Motor neuron (in vitro differentiated cells): ENCODE data around the gene TUBGCP3. TPM values are rescaled to one million over a fixed set of nuclear protein-coding genes. Genes with fewer than 3 reads are reported as not detected.

Experiments
- ATAC-seq, 8 experiments: fragments of 200-7000 bp; cut with Tn5 transposase; replicated peaks in 6 of 8; 2 replicates each; pipeline ENCODE4 v1.8.0; 2021; ENCODE audit warnings: mild to moderate bottlenecking in 8 of 8, moderate library complexity in 8 of 8
- H3K27ac ChIP-seq, 2 donors: fragments of 250-450 bp; sonication (Bioruptor Pico); 2 replicates each; pipeline ENCODE4 v1.9.0; 2021; ENCODE audit warnings: antibody characterized with exemption in 2 of 2, mild to moderate bottlenecking in 2 of 2, moderate library complexity in 1 of 2
- H3K4me1 ChIP-seq, 2 donors: fragments of 250-450 bp; sonication (Bioruptor Pico); replicated peaks in 1 of 2; 2 replicates each; pipeline ENCODE4 v1.6.1; 2021; ENCODE audit warnings: antibody characterized with exemption in 2 of 2, mild to moderate bottlenecking in 2 of 2, moderate library complexity in 1 of 2
- H3K4me3 ChIP-seq, 5 donors: fragments of 250-450 bp; sonication (Bioruptor Pico); 2 replicates each; pipeline ENCODE4 v1.9.0; 2021; ENCODE audit warnings: antibody characterized with exemption in 5 of 5, mild to moderate bottlenecking in 5 of 5, moderate library complexity in 4 of 5
- WGBS, 10 experiments: fragments of 450-650 bp; shearing (Covaris generic); methylation state at CpG; one replicate each; pipeline ENCODE4 v1.0.0; 2022; 5-methylcytosine and 5-hydroxymethylcytosine counted together
- in situ Hi-C, 9 experiments: fragments of 400-800 bp; cut with MboI; loops; one replicate each; pipeline ENCODE4 v1.15.0; 2021; ENCODE audit warnings: low sequenced_read_pairs in 9 of 9, low pct_unique_long_range_greater_than_20kb in 2 of 9; ENCODE audit not compliant: unreplicated experiment in 9 of 9
- total RNA-seq, 8 experiments: library from RNA; unstranded; fragments of 300-600 nt; gene quantifications; 2 replicates each; pipeline versions ENCODE4 v1.2.3 to v1.2.4, GENCODE V29; 2022

The TUBGCP3 gene
- total RNA-seq, 8 experiments from 2014 or later: 11.9 to 39.9 (median 18.1) TPM

DNA sequence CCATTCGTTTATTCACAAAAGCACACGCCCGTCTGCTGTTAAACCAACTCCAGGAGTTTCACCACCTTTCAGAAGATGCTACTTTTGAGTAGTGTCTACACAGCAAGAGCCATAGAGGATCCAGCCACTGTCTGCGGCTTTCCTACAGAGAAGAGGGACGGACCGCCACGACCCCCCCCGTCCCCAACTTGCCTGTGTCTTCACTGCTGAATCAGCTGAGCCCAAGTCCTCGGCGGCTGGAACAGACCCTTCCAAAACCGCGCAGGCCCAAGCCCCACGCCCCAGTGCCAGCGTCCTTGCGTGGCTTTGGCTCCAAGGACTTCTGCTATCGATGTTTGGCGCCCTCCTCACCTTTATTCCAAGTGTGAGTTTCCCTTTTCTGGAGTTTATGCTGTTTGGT lies 146.7 kb downstream of the TUBGCP3 start:
- H3K4me3 ChIP-seq: no peak overlapping the region
- in situ Hi-C loops: loop anchor here (10.0 to 25.0 kb wide), 5 partner anchors 379 to 979 kb away; partner anchors contain the start of gene SOX1 (in 4 of the 9)
- ATAC-seq: no peak
- H3K4me1 ChIP-seq: peaks cover 0 to 16% of the 10 kb centered on the region in 2 donors
- no peak overlapping the region for H3K27ac ChIP-seq
- 73 to 100% (median 85%) methylated on average over 3 to 12 of the region's 17 CpGs; no CpG with 5 or more reads in 6 of the 10 experiments for WGBS, 10 experiments

DNA sequence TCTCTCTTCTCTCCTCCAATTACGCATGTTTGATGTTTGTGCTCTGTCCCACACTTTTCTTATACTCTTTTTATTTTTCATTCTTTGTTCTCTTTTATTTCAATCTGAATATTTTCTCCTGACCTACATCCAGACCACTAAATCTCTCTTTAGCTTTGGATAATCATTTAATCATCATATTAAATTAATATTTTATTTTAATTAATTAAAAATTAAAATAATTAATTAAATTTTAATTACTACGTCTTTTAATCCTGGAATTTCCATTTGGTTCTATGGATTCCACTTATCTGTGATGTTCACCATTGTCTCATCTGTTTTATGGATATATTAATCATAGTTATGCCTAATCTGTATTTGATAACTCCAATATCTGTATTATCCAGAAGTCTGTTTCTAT lies 149.4 kb downstream of the TUBGCP3 start:
- Histone ChIP-seq H3K4me3 (no peak overlapping the region), H3K4me1 (peaks cover 0 to 13% of the 10 kb centered on the region in 2 donors), H3K27ac (no peak overlapping the region)
- in situ Hi-C loops: loop anchor here in 7 of 9 experiments (25.0 kb wide), 3 partner anchors 376 to 976 kb away; partner anchors contain the start of gene SOX1 (in 4 of the 7)
- ATAC-seq: no peak
- 5 to 100% (median 75%) methylated on average over 1 to 2 of the region's 2 CpGs for WGBS, 10 experiments

DNA sequence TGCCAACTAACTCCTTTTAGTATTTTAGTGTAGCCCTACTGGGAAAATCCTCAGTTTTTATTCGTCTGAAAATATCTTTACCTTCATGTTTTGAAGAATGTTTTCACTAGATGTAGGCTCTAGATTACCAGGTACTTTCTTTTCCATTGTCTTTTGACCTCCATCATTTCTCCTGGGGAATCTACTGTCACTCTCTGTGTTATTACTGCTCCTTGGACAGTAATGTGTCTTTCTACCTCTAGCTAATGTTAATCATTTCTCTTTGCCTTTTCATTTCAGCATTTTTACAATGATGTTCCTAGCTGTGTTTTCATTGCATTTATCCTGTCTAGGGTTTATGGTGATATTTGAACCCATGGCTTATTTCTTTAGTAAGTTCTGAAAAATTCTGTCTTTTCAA lies 149.9 kb downstream of the TUBGCP3 start:
- Histone ChIP-seq H3K4me1 (peaks cover 0 to 9% of the 10 kb centered on the region in 2 donors), H3K27ac (no peak overlapping the region), H3K4me3 (no peak overlapping the region)
- in situ Hi-C loops: loop anchor here in 7 of 9 experiments (25.0 kb wide), 3 partner anchors 376 to 976 kb away; partner anchors contain the start of gene SOX1 (in 4 of the 7)
- 7 to 94% (median 58%) methylated on average over 1 of the region's 1 CpG for WGBS, 10 experiments
- no peak for ATAC-seq

DNA sequence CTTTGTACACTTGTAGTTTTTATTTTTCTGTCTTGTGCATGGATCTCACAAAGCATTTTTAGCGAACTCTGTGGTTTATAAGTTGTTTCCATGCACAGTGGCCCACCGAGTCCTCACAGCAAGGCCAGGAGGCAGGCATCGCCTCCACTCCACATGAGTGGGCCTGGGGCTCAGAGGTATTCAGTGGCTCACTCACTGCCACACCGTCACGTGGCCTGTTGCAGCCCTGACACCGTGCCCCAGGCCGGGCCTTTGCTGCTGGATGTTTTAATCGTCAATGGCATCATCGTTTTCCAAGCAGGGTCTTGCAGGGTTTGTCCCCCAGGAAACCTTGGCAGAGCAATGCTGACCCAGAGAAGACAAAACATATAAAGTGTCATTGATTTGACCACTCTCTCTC lies 152.0 kb downstream of the TUBGCP3 start:
- no peak for ATAC-seq
- Histone ChIP-seq H3K4me3 (no peak overlapping the region), H3K4me1 (peaks cover 0 to 4% of the 10 kb centered on the region in 2 donors), H3K27ac (no peak overlapping the region)
- WGBS, 10 experiments: 0 to 100% (median 71%) methylated on average over 1 to 3 of the region's 9 CpGs; no CpG with 5 or more reads in 2 of the 10 experiments
- in situ Hi-C loops: loop anchor here in 7 of 9 experiments (25.0 kb wide), 3 partner anchors 374 to 974 kb away; partner anchors contain the start of gene SOX1 (in 4 of the 7)

Other genes starting within 250 kb of the TUBGCP3 start
- not detected for gene SPACA7, start 211.8 kb downstream of the TUBGCP3 start, total RNA-seq
- gene ATP11A, start 101.9 kb upstream of the TUBGCP3 start, total RNA-seq: 10 to 100 TPM in 5 of 8 experiments, 1 to 10 TPM in 3; 6.7 to 36.1 (median 10.2) TPM